SK-N-MC (cell line): ENCODE results near the gene KATNB1.

Source experiments
- EZH2 ChIP-seq: fragments of 200-600 bp; sonication (generic); IDR thresholded peaks from one replicate; pipeline ENCODE4 v1.6.1; 2017; ENCODE audit warnings: antibody characterized with exemption
- FOXP2 ChIP-seq: optimal IDR thresholded peaks from 2 replicates; pipeline ENCODE3; 2011; ENCODE audit warnings: mild to moderate bottlenecking, moderate library complexity; ENCODE audit not compliant: insufficient read depth; ENCODE audit errors: extremely low read length, control extremely low read depth
- POLR2AphosphoS5 ChIP-seq: IDR thresholded peaks from 2 replicates; pipeline ENCODE4 v1.6.1; 2012; ENCODE audit warnings: mild to moderate bottlenecking, low read depth, low read length, borderline replicate concordance

- TF ChIP-seq FOXP2 (no peak), EZH2 (no peak), POLR2AphosphoS5 (no peak)
These were observed 48.1 kb upstream of the KATNB1 start for GRCh38 chr16:57687363-57687929.
